GM23248 (cell line): ENCODE measurements around the gene DPY19L1. TPM values are rescaled to one million over a fixed set of nuclear protein-coding genes. Genes with fewer than 3 reads are reported as not detected.
A peak's percentile ranks its signal among the peaks of the same experiment; 100 is the strongest.
"Not testable (repeated sequence)": the region's sequence is repeated elsewhere in the genome, so short reads cannot be mapped to it uniquely, and the experiment has no call there.

Experiments used
- DNase-seq: peaks from one replicate; pipeline ENCODE4 v3.0.0-alpha.2; 2015
- H2AFZ ChIP-seq: fragments of 200-600 bp; sonication (generic); 2 replicates; pipeline ENCODE4 v1.6.1; 2016; ENCODE audit warnings: antibody characterized with exemption
- H3F3A ChIP-seq: fragments of 200-600 bp; sonication (generic); 2 replicates; pipeline ENCODE4 v1.6.1; 2016; ENCODE audit warnings: mild to moderate bottlenecking, antibody characterized with exemption, mixed run types; ENCODE audit not compliant: insufficient read depth
- H3K27ac ChIP-seq: fragments of 200-600 bp; sonication (generic); 2 replicates; pipeline ENCODE4 v1.5.1; 2016; ENCODE audit warnings: mild to moderate bottlenecking
- H3K27me3 ChIP-seq: fragments of 200-600 bp; sonication (generic); replicated peaks from 2 replicates; pipeline ENCODE4 v1.6.1; 2016; ENCODE audit warnings: mild to moderate bottlenecking; ENCODE audit not compliant: insufficient read depth
- H3K36me3 ChIP-seq: fragments of 200-600 bp; sonication (generic); 2 replicates; pipeline ENCODE4 v1.6.1; 2016; ENCODE audit warnings: low read depth, mild to moderate bottlenecking
- H3K4me1 ChIP-seq: fragments of 200-600 bp; sonication (generic); 2 replicates; pipeline ENCODE4 v1.6.1; 2016; ENCODE audit warnings: mild to moderate bottlenecking; ENCODE audit not compliant: insufficient read depth
- H3K4me2 ChIP-seq: fragments of 200-600 bp; sonication (generic); one replicate; pipeline ENCODE4 v1.6.1; 2016; ENCODE audit warnings: mild to moderate bottlenecking; ENCODE audit not compliant: unreplicated experiment
- H3K4me3 ChIP-seq: fragments of 200-600 bp; sonication (generic); 2 replicates; pipeline ENCODE4 v1.5.1; 2016; ENCODE audit warnings: mild to moderate bottlenecking
- H3K79me2 ChIP-seq: fragments of 200-600 bp; sonication (generic); 2 replicates; pipeline ENCODE4 v1.6.1; 2016; ENCODE audit warnings: mild to moderate bottlenecking; ENCODE audit not compliant: insufficient read depth
- H3K9ac ChIP-seq: fragments of 200-600 bp; sonication (generic); 2 replicates; pipeline ENCODE4 v1.6.1; 2016; ENCODE audit warnings: mild to moderate bottlenecking
- H3K9me2 ChIP-seq: fragments of 200-600 bp; sonication (generic); 2 replicates; pipeline ENCODE4 v1.6.1; 2016; ENCODE audit warnings: mixed run types, mild to moderate bottlenecking, moderate library complexity; ENCODE audit not compliant: insufficient read depth
- H3K9me3 ChIP-seq: fragments of 200-600 bp; sonication (generic); one replicate; pipeline ENCODE4 v1.6.1; 2017; ENCODE audit warnings: low read depth
- H4K20me1 ChIP-seq: fragments of 200-600 bp; sonication (generic); 2 replicates; pipeline ENCODE4 v1.6.0; 2016; ENCODE audit not compliant: insufficient read depth
- WGBS, 2 experiments: methylation state at CpG; one replicate each; pipeline ENCODE4 v1.1.6; 2015 to 2017; ENCODE audit warnings: low lambda C conversion rate in 2 of 2, low coverage in 1 of 2; ENCODE audit errors: missing lambda C conversion rate in 2 of 2; 5-methylcytosine and 5-hydroxymethylcytosine counted together
- in situ Hi-C: fragments of 300-500 bp; cut with MboI; formaldehyde crosslinking; loops from 2 replicates; pipeline ENCODE4 v1.15.0; 2020
- polyA plus RNA-seq: library from polyadenylated mRNA; unstranded; fragments of >200 nt; fragmentation: Nextera tagmentation; extraction: Ambion mirVana; gene quantifications from 2 replicates; pipeline ENCODE4 v1.2.1, GENCODE V29; 2016
- total RNA-seq: library from RNA; depleted of rRNA; stranded (reverse); fragments of >200 nt; shearing (Covaris generic); gene quantifications from 2 replicates; pipeline ENCODE4 v1.2.3, GENCODE V29; 2014

The DPY19L1 gene
- total and polyA plus RNA-seq, 2 experiments from 2014 or later: 3.0 to 33.8 TPM

DNA sequence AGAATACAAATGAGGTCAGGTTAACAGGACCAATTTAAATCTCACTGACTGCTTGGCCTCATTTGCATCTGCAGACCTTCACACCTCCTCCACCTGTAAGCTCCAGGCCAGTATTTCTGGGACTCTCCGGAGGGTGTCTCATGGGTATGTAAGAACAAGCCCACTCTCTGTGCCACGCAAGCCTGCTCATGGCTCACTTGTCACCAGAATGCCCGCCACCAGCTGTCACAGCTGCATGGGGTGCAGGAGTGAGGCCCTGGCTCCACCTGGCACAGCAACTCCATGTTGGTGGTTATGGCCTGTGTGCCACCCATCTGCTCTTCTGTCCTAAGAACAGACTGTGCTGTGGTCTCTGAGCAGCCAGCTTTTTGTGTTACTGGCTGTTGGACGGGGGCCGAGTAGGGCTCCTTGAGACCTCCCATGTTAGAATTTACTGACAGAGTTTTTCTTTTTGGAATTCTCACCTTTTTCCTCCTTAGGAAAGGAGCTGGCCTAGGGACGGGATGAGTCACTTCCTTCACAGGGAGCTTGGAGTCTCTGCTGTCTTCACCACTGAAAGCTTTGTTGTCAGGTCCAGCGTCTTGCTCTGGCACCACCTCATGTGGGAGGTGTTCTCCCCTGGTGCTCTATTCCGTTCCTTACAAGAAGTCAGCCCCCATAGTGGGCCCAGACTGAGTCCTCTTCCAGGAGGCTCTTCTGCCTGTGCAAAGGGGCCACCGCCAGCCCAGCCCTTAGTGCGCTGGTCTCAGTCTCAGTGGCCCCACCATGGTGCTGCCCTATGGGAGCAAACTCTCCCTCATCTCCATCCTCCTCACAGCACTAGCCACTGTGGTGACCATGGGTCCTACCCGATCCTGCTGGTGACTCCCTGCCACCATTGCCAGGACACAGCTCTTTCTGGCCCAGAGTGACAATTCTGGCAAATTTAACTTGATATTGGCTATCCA lies 20.5 kb upstream of the DPY19L1 start:
- DNase-seq, H3K36me3 ChIP-seq, H3K9ac ChIP-seq, H3K9me2 ChIP-seq, H3K4me3 ChIP-seq, H3K4me1 ChIP-seq, in situ Hi-C loops, H3K4me2 ChIP-seq, H4K20me1 ChIP-seq, H3K9me3 ChIP-seq, H2AFZ ChIP-seq, H3K27me3 ChIP-seq, H3K79me2 ChIP-seq, H3F3A ChIP-seq, H3K27ac ChIP-seq: not testable (repeated sequence)
- WGBS, 2 experiments: 82 to 83% methylated on average over 10 to 11 of the region's 11 CpGs

DNA sequence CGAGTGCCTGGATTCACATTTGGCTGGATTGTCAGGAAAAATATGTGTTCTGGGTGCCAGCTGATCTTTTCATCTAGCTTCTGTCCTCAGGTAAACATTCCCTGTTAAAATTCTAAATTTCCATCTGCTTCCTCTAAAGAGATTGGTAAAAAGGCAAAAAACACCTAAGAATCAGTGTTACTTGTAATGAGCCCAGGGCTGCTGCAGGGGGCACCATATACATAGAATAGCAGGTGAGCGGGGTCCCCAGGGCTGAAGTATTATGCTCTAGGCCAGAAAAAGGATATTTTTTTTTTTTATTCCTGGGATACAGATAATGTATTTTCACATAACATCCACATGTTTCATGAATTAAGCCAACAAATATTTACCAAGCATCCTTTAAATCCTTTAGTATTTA lies 18.4 kb upstream of the DPY19L1 start:
- H3K9me2 ChIP-seq, H3F3A ChIP-seq, H3K4me1 ChIP-seq, H3K4me2 ChIP-seq, H3K9me3 ChIP-seq, H4K20me1 ChIP-seq, H3K9ac ChIP-seq, H3K79me2 ChIP-seq, DNase-seq, H3K36me3 ChIP-seq, H3K27me3 ChIP-seq, H2AFZ ChIP-seq, in situ Hi-C loops, H3K27ac ChIP-seq, H3K4me3 ChIP-seq: not testable (repeated sequence)
- WGBS, 2 experiments: 88% methylated on average over 2 of the region's 2 CpGs

DNA sequence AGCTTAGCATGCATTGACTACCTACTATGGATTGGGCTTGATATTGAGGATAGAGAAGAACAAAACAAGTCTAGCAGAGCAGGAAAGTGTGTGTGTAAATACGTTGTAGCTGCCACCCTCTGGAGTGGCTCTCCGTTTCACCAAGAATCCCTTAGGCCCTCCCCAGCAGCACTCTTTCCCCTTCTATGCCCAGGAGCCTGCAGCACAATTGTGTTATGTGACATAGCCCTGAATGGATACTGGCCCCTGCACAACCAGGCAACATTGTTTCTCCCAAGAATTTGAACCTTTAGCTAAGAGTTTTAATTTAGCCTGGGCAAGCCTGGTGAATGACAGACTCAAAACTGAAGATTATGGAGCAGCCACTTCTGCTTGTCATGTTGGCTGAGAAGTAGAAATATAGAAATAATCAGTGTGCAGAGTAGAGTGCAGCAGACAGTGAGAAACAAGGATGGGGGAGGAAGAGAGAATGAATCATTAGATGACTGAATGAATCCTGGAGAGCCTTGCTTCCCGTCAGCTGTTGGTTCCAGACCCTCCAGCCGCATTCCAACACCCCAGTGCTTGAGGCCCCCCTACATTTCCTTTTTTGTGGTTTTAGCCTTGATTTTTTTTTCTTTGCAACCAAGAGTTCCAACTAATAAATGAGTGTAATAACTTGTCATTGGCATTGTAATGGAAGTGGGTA lies 16.3 kb upstream of the DPY19L1 start:
- H3K27me3 ChIP-seq, H3K9me3 ChIP-seq, H4K20me1 ChIP-seq, in situ Hi-C loops, H3K9me2 ChIP-seq, H3K4me1 ChIP-seq, H3F3A ChIP-seq, H3K4me3 ChIP-seq, H3K27ac ChIP-seq, H3K9ac ChIP-seq, H3K79me2 ChIP-seq, H2AFZ ChIP-seq, H3K36me3 ChIP-seq: not testable (repeated sequence)
- 15 to 21% methylated on average over 4 of the region's 4 CpGs for WGBS, 2 experiments
- peak; percentile 47 for DNase-seq
- H3K4me2 ChIP-seq: peak overlapping the region; percentile 12

DNA sequence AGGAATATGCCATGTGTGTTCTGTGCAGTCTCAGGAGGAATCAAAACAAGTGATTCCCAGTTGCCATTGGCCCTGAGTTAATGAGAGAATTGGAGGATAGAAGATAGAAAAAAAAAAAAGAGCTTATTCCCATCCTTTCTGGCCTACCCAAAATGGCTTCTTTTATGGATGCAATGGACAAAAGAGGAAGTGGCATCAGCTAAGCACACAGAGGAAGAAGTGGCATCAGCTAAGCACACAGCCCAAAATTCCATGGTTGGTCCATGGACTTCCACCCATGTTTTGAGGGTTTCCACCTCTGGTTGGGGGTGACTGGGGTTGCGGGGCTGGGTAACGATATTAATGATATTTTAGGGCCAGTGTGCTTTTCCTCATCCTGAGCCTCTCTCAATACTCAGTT lies 11.1 kb upstream of the DPY19L1 start:
- H3F3A ChIP-seq: not testable (repeated sequence)

DNA sequence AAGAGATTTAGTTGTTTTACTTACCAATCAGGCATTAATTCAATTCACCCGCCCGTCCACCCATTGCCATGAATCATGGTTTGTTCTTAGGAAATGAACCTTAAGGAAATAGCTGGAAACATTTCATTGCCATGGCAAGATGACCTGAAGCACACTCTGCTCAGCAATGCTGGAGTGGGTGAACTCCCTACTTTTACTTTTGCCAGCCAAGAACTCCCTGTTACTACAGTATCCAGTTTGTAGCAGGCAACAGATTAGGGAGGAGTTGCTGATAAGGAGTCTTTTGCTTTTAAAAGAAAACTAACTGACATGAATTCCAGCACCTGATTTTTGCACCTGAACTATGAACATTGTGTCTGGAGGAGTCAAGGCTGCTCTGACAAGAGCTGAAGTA lies 10.6 kb upstream of the DPY19L1 start:
- H3K27ac ChIP-seq, H3K36me3 ChIP-seq, H2AFZ ChIP-seq, H3K79me2 ChIP-seq, H3K9me2 ChIP-seq, H3K4me3 ChIP-seq, H3F3A ChIP-seq, in situ Hi-C loops, H3K27me3 ChIP-seq, H4K20me1 ChIP-seq, H3K9me3 ChIP-seq, H3K9ac ChIP-seq, H3K4me2 ChIP-seq, H3K4me1 ChIP-seq: not testable (repeated sequence)
- peak; percentile 28 for DNase-seq
- 5 to 9% methylated on average over 2 of the region's 2 CpGs for WGBS, 2 experiments

More for the DNA sequence above, 11.1 kb upstream of the DPY19L1 start:
- H4K20me1 ChIP-seq, H3K27ac ChIP-seq, H3K9me2 ChIP-seq, H3K4me1 ChIP-seq, H3K27me3 ChIP-seq, H3K4me3 ChIP-seq, H2AFZ ChIP-seq, H3K9ac ChIP-seq, DNase-seq, H3K79me2 ChIP-seq, H3K36me3 ChIP-seq, H3K9me3 ChIP-seq, in situ Hi-C loops, H3K4me2 ChIP-seq: not testable (repeated sequence)
- WGBS, 2 experiments: 81 to 98% methylated on average over 2 of the region's 2 CpGs

DNA sequence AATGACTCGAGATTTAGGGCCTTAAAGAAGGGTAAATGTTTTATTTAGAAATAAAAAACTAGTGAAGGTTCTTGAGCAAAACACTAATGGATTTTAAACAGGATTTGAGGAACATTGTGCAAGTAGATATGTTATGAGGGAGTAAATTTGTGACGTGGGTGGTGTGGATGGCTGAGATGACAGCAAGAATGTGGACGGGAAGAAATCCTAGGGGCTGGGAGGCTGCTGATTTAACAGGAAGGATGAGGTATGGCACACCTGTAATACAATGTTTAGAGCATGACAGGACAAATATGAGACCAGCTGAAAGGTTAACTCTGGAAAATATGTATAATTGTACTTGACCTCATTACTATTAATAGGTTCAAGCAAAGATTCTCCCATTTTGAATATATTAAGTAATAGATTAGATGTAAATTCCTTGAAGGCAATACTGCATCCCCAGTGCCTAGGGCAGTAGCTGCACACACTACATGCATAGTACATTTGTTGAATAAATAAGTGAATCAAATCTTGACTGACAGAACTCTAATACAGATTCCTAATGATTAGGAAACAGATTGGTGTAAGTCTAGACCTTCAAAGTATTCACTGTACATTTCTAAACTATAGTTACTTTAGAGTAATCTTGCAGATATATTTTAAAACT lies 10.1 kb upstream of the DPY19L1 start:
- H3K9ac ChIP-seq, H3K4me2 ChIP-seq, H3F3A ChIP-seq, H3K27me3 ChIP-seq, H3K36me3 ChIP-seq, in situ Hi-C loops, H3K79me2 ChIP-seq, H3K4me3 ChIP-seq, H3K27ac ChIP-seq, H2AFZ ChIP-seq, H4K20me1 ChIP-seq, H3K9me3 ChIP-seq, H3K9me2 ChIP-seq, DNase-seq, H3K4me1 ChIP-seq: not testable (repeated sequence)
- WGBS, 2 experiments: 34 to 36% methylated on average over 3 of the region's 3 CpGs

DNA sequence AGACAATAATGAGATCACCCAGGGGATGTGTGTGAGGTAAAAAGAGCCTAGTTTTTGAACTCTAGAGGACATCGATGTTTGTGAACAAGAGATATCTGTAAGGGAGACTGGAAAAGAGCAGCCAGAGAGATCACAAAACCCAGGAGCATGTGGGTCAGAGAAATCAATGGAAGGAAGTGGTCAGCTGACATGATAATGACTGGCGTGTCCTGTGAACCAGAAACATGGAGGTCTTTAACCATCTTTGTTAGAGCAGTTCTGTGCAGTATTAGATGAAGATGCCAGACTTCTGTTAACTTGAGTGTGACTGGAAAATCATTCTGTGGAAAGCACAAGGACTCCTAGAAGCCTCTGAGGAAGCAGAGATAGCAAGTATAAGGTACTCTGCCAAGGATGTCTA lies 6.0 kb upstream of the DPY19L1 start:
- H3K9me3 ChIP-seq, H3K4me2 ChIP-seq, H3K79me2 ChIP-seq, H2AFZ ChIP-seq, H3K9me2 ChIP-seq, in situ Hi-C loops, H3K9ac ChIP-seq, H3K4me3 ChIP-seq, H3F3A ChIP-seq, H3K27me3 ChIP-seq, DNase-seq, H3K27ac ChIP-seq, H3K36me3 ChIP-seq, H4K20me1 ChIP-seq, H3K4me1 ChIP-seq: not testable (repeated sequence)
- 80% methylated on average over 2 of the region's 2 CpGs for WGBS, 2 experiments
